ENCODE measurements around the gene ACSM2B.
"Not testable (repeated sequence)": the region's sequence is repeated elsewhere in the genome, so short reads cannot be mapped to it uniquely, and the experiment has no call there.

GRCh38 chr16:20592780-20593179 is 16.6 kb upstream of the ACSM2B start:
- not testable (repeated sequence) for TF ChIP-seq CTCF (IDR thresholded peaks at IDR 0.05); AFF4 (CRISPR knock-in tag; IDR thresholded peaks at IDR 0.05; ENCODE audit: borderline replicate concordance); ZSCAN18 (CRISPR knock-in tag; IDR thresholded peaks at IDR 0.05); NR3C1 (CRISPR knock-in tag; conservative IDR thresholded peaks at IDR 0.05; ENCODE audit: low read depth); GABPB1 (CRISPR knock-in tag; IDR thresholded peaks at IDR 0.05)

Measured in WTC11 (cell line).